Stimulated activated CD8-positive, alpha-beta memory T cell treated with anti-CD3 and anti-CD28 coated beads, Interleukin-12 subunit alpha, Interleukin-12 subunit beta, amount 100 ng/mL, for 1 hour (primary cell): ENCODE results near the gene PHF2.

Source experiments
- DNase-seq: peaks from one replicate; pipeline ENCODE4 v3.0.0-alpha.2; 2020; ENCODE audit warnings: low read depth

The PHF2 gene

DNA sequence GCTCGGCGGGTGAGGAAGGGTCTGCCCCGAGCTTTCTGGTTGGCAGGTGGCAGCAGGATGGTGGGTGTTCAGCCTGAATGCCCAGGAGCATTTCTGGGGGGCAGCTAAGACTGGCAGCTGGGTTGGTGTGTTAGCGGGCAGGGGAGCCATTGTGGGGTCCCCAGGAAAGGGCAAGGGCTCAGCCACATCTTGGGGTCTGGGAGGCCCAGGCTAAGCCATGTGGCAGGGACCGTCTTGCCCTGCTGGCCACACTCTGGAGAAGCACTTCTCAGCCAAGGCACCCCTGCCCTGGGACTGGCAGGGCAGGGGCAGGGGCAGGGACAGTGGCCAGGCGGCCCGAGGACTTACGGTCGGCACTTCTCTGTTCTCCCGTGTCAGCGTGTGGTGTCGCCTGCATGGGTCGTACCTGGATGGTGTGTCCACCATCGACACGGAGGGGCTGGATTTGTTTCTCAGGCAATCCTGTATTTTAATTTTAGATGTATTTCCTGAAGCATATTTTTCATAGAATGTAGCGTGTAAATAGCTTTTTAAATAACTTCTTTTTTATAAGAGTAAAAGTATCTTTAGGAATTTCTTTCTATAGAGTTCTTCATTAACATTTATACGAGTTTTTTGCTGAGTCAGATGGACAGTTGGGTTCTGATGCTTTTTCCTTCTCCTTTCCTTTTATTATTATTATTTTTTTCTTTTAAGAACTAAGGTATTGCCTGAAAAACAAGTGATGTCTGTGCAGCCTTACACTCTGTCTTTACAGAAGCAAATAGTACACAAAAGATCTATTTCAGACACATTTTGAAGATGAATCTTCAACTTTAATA lies 102.0 kb downstream of the PHF2 start:
- no peak for DNase-seq

DNA sequence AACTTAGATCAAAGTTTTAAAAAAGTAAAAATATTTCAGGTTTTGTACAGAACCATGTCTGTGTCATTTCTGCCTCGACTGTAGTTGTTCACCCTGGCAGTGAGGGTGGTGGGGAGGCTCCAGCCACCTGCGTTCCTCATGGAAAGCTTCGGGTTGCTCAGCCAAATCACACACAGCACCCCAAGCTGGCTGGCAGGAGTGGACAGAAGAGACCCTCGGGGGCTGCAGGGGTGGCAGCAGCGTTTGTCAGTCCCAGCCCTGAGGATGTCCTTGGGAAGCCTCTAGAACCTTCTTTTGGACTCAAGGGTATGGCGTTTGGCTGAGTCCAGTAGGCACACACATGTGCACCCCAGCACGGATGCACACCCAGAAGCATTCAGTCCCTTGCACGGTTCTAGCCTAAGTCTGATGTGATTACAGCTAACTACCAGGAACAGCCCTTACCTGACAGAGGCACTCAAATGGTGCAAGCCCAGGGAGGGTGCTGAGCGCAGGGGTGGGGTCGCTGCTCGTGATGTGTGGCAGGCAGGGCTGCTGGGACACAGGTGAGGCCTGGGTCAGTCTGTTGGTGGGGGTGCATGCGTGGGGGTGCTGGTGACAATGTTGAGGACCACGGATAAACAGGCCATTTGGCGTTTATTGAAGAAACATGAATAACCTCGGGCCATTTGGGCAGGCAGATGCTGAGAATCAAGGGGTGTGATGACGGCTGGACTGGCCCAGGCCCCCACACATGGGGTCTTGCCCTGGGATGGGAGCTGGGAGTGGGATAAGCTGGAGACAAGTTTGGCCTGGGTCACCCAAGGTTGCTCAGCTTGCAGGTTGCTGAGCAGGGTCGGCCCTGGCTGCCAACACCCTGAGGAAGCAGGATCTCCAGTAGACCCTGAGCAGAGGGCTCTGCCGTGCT lies 103.4 kb downstream of the PHF2 start:
- DNase-seq = no peak

DNA sequence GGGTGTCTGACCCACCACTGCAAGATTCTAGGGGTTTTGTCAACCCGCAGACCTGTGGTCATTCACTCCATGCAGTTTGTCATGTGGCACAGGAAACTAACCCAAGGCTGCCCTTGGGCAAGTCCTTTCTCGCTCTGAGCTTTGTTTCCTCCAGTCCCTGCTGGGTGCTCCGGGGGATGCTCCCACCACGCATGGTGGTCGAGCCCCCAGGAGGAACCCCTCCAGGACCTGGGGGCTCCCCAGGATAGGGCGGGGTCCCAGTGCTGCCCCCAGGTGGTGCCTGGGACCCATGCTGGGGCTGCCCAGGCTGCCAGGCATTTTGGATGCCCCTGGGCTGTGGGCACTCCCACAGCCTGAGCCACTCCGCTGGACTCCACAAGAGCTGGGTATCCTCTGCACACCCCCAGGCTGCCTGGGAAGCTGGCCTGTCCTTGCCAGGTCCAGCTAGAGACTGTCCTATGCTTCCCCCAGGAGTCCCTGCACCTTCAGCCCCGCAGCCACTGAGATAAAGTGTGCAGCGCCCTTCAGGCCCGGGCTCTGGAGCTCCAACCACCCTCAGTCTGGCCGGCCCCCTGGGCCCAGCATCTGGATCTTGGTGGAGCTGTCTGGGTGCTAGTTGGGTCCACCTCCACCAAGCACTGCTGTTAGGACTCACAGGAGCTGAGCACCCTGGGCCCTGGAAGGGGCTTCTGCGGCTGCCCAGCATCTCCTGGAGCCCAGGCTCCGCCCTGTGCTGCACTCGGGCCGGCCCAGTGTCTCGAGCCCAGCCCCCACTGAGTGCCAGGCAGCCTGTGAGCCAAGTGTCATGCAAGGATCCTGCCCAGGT lies 104.3 kb downstream of the PHF2 start:
- no peak for DNase-seq

DNA sequence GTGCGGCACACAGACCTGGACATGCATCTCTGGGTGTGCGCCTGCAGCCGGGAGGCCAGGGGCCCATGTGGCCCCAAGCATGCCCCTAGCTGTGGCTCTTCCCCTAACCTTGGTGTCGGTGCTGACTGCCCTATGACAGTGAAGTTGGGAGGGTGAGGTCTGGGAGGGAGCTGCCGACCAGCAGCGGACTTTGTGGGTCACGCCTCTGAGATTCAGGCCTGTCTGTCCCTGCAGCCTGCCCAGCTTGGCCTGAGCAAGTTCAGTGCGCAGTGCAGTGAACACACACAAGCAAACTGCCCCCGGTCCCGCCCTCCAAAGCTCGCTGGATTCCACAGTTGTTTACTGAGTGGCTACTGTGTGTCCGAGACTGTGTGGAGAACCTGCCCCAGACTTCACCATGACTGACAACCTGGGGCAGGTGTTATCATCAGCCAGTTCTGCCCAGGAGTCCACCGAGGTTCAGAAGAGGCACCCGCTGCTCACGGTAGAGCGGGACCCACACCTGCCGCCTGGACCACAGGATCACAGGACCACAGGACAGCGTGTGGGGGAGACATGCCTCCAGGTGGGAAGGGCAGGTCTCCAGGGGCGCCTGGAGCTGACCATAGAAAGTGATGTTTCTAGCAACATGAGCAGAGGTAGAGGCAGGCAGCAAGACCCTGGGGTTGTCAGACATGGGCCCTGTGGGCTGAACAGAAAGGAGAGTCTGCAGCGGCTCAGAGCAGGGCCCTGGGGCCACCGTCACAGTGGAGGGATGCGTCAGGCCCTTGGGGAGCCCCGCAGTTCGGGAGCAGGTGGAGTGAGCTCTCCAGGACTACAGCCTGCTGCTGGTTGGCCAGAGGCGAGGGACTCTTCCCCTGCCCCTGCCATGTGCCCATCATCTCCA lies 105.1 kb downstream of the PHF2 start:
- no peak for DNase-seq

DNA sequence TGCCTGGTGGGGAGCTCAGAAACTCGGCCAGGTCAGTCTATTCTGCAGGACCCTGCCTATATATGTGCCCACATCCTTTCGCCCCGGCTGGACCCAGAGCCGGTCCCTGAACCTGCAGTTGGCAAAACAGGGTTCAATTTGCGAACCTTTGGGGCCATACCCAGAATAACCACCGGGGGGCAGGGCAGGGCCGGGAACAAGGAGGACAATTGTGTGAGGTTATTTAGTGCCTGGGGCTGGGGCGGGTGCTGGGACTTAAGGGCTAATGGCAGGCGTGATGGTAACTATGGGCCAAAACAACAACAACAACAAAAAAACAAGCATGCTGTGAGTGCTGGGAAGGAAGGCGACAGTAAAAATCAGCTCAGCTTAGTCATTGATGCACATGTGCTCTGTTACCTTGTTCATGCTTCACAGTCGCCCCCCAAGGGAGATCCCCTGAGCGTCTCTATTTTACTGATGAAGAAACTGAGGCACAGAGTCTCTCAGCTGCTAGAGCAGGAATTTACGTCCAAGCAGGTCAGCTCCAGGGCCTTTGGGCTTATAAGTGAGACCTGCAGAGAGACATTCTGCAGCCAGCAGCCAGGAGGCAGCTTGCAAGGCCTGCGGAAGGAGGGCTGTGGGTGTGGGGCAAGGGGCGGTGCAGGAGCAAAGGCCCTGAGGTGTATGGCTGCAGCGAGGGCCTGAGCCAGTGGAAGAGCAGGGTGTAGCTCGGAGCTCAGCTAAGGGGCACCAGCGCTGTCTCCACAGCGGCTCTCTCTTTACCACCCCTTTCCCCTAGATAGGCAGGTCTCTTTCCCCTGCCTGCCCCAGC lies 106.0 kb downstream of the PHF2 start:
- DNase-seq = peak; percentile 19

DNA sequence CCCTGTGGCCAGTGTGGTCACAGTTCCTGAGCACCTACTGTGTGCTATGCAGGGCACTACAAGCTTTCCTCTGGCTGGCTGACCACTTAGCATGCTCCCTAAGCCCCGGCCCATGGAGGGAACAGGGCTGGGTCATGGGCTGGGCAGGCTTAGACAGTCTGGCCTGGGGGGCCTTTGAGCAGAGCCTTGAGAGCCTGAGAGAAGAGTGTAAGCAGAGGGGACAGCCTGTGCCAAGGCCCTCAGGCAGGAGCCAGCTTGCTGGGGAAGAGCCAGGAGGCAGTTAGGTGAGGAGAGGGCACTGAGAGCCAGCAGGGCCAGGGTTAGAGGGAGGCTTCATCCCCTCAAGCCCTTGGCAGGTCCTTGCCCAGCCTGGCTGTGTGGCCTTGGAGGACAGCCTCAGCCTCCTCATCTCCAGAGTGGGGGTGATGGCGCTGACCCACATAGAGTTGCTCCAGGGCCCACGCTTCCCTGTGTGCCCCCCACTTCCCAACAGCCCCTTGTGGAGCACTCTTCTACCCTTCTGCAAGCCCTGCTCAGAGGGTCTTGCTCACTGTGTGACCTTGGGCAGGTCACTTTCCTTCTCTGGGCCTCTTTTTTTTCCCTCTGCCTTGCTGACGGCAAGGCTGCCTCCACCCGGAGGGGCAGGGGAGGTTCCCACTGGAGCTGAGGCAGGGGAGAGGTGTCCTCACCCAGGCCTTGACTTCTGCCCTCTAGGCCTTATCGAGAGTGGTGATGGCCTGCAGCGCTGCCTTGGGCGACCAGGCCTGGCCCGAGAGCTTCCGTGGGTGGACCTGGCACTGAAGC lies 107.1 kb downstream of the PHF2 start:
- no peak for DNase-seq

DNA sequence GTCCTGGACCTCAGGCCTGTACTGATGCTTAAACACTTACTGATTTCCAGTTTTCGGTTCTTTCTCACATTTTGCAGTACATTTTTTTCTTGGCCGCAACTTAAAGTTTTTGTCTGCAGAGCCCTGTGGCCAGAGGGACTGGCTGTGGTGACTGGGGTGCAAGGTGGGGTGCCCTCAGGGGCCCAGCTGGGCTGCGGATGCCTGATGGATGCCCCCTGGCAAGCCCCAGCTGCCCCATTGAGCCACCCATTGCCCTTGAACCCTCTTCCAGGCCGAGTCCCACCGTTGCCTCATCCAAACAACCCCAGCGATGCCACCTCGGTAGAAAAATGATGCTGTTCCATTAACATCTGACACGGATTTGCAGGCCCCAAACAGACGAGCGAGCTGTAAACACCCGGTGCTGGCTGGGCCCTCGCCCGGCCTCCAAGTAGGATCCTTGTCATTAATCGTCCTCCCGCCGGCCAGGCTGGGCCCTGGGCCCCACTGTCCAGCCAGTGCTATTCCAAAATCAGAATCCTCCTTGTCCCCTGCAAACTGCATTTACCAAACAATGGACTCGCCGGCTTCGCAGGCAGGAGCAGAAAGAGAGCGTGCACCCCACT lies 107.9 kb downstream of the PHF2 start:
- DNase-seq = no peak

DNA sequence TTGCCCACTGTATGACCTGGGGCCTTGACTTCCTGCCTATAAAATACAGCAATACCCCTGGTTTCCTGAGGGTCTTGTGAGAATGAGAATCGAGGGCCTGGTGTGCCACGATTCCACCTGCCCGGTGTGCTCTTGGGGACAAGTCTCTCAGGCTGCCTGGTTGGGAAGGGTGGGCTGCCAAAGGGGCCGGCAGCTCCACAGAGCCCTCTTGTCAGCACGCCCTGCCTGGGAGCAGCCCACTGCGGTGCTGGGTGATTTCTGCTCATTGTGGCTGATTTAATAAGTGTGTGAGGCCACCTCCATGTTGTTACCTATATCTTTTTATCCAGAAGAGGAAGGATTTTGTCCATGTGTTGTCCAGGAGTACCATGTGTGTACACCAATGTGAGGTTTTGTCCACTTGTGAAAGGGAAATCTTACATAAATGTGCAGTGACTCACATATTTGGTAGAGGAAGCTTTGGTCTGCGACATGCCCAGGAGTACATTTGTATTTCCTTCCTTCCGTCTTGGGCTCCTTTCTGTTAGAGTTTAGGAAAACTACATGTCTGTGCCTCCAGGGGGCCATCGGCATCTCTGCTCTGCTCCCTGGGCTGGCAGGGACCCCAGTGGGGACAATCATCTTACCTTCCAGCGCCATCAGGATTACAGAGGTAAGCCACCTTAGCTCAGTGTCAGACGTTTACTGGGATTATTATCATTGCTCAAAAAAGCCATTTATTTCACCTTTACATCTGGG lies 108.6 kb downstream of the PHF2 start:
- no peak for DNase-seq

DNA sequence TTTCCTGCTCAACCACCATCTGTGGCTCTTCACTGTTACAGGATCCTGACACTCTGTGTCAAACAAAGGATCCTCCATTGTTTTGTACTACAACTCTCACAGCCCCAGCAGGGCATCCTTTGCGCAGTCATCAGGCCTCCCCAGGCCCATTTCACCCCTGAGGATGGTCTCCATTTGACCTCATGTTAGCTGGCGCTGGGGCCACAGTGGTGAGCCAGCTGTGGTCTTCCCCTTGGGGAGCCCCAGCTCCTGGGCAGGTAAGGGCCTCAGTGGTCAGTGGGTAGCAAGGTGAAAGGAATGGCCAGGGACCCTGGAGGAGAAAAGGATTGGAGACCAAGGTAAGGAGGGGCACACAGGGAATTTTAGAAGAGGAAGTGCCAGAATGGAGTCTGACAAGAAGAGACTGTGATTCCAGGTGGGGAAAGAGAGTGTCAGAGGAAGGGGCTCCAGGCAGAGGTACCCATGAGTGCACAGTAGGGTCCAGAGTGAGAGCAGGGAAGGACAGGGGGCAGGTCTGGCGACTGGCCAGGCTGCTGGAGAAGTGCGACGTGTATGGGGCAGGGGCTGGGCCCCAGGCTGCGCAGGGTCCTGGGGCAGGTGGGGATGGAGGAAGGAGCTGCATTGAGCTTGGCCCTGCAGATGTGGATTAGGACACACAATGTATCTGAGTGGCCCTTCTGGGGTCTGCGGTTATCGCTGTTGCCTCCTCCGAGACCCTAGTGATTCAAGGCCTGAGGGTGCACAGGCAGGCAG lies 109.9 kb downstream of the PHF2 start:
- DNase-seq = no peak

DNA sequence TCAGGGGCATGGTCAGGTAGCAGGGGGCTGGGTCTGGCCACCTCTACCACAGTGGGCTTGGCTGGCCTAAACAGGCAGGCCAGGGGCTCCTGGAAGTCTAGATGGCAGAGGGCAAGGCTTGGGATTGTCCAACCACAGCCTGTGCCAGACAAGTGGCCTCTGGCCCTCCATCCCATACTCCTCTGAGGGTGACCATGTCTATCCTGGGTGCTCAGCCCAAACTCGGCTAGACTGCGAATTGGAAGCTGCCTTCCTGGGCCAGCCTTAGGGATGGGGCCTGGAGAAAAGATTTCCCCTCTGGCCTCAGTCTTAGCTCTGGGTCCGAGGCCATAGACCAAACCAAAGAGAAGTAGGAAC lies 110.5 kb downstream of the PHF2 start:
- no peak for DNase-seq

DNA sequence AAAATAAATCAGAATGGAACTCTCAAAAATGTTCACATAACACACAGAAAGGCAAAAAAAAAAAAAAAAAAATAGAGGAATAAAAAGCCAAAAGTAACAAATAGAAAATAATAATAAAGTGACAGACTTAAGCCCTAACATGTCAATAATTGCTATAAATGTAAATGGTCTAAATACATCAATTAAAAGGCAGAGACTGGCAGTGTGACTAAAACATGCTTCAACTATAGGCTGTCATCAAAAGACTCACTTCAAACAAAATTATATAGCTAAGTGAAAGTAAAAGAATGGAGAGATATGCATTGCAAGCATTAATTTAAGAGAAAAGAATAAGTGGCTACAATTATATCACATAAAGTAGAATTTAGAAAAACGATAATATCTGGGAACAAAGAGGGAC lies 114.2 kb downstream of the PHF2 start:
- no peak for DNase-seq

DNA sequence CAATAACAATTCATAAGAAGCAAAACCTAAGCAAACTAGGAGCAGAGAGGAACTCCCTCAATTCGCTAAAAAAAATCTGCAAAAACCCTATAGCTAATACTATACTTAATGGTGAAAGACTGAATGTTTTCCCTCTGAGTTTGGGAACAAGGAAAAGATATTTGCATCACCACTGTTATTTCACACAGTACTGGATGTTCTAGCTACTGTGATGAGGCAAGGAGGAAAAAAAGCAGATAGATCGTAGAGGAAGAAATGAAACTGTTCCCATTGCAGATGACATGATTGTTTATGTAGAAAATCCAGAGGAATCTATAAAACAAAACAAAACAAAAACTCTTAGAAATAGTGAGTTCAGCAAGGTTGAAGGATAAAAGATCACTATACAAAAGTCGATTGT lies 116.7 kb downstream of the PHF2 start:
- no peak for DNase-seq

DNA sequence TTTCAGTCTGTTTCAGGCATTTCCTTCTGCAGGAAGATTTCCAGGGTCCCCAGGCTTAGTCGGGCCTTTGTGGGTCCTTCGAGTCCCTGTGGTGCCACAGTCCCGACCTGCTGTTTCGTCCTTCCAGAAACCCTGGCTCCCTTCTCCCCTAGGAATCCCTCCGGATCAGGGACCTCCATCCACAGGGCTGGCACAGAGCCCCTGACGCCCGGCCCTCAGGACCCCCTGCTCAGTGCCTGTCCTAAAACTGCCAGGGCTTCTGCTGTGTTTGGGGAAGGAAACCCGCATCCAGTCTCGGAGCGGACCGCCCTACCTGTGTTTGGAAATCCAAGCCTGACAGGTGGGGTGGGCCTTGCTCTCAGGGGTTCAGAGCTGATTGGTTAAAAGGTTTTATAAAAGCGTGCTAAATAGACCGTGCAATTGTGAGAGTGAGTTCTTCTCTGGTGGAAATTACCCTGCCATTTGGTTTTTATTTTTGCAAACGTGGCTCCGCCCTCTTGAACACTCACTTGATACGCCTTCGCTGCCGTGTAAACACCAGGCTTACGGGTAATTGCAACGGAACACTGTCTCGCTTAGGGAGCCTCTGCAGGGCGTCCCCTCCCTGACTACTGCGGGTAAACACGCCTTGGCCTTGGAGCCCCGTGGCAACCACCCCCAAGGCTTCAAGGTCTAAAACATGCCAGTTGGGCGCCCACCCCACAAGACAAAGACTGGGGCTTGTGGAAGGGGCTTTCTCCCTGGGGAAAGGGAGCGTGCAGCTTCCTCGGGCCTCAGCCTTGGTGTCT lies 121.2 kb downstream of the PHF2 start:
- no peak for DNase-seq

DNA sequence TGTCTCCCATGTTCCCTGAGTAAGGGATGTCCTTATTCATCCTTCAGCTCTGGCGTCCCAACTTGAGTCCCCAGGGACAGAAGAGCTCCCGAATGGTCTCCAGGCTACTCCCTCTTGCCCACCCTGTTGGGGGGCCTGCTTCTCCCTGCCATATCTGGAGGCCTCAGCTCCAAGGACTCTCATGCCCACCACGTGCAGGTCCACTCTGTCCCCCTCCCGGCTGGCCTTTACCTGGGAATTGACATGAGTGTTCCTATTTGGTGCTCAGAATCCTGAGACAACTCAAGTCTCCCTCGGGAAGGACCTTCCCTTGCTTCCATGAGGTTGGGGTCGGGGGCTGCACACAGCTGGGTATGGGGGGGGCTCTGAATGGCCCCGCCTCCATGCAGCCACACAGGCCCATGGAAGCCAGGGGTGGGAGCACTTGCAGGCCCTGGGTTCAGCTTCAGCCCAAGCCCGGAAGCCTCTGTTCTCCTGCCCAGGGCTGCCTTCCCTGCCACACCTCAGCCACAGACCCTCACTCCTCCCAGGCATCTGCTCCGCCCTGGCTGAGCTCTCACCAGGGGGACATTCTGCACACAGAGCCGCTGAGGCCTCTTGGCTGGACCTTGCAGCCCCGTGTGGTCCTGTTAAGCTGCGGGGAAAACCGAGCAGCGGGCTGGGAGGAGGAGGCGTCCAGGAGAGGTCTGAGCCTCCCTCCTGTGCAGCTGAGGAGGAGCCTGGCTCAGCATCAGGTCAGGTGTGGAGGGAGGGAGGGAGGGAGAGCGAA lies 121.9 kb downstream of the PHF2 start:
- DNase-seq = no peak

DNA sequence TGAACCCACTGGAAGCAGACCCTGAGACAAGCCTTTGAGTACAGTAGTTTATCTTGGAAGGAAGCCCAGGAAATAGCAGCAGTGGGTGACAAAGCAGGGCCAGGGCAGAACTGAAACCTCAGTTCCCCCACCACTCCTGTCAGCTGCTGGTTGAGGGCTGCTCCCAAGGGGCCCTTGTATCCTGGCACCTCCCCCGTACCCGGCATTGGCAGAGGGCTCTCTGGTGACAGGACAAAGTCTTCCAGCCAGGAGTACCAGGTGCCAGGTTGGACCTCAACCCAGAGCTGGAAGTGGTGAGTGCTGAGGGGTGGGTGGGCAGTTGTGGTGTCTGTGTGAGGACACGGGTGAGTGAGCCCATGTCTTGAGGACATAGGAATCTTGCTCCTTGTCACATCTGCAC lies 123.3 kb downstream of the PHF2 start:
- DNase-seq = no peak
